HepG2 (cell line): Measurements from ENCODE around the gene GPR62. TPM values are rescaled to one million over a fixed set of nuclear protein-coding genes. Genes with fewer than 3 reads are reported as not detected.
A peak's percentile ranks its signal among the peaks of the same experiment; 100 is the strongest.

Experiments used
- ATAC-seq: fragments of 200-7000 bp; cut with Tn5 transposase; 3 replicates; pipeline ENCODE4 v1.9.1; 2020; ENCODE audit warnings: mild to moderate bottlenecking, moderate library complexity
- BruUV-seq: library from RNA; stranded (reverse); fragments of 400-500 nt; replicated peaks from 2 replicates; lab custom pipeline; 2021; lab: Mats Ljungman, UMichigan
- CTCF ChIA-PET: fragments of 300-600 bp; formaldehyde crosslinking; extraction: SDS; loops from one replicate; lab custom pipeline; 2021; ENCODE audit warnings: low total read pairs, inconsistent platforms, low intra/inter-chr PET ratio; lab: Yijun Ruan, JAX
- POLR2A ChIA-PET: fragments of 350-600 bp; sonication (Branson Sonifier 250); formaldehyde crosslinking; loops from one replicate; lab custom pipeline; 2020; ENCODE audit warnings: antibody characterized with exemption, inconsistent platforms; lab: Yijun Ruan, JAX
- DNase-seq: peaks from one replicate; pipeline ENCODE4 v3.0.0-alpha.2; 2015; ENCODE audit warnings: low spot score
- FAIRE-seq: peaks from 3 replicates; lab custom pipeline; 2011; peaks lifted over from hg19 to GRCh38; lab: Jason Lieb, UNC
- H2AFZ ChIP-seq: one replicate; pipeline ENCODE4 v1.6.1; 2011; ENCODE audit warnings: low read length, inconsistent platforms
- H3K27ac ChIP-seq: fragments of 300-600 bp; 3 replicates; pipeline ENCODE4 v1.8.0; 2011; ENCODE audit warnings: mixed run types, mild to moderate bottlenecking, mixed read lengths, low read length, inconsistent platforms; ENCODE audit not compliant: insufficient read depth; ENCODE audit errors: extremely low read length
- H3K27me3 ChIP-seq, 2 experiments: fragments of 200-600 bp in 1 of 2; 2 replicates in 1 of 2; 3 replicates in 1 of 2; pipeline versions ENCODE4 v1.6.0 to v1.8.0; 2011; ENCODE audit warnings: low read length in 2 of 2, mild to moderate bottlenecking in 2 of 2, moderate library complexity in 2 of 2, inconsistent platforms in 1 of 2; ENCODE audit not compliant: insufficient read depth in 2 of 2, control insufficient read depth in 1 of 2
- H3K36me3 ChIP-seq, 2 experiments: fragments of 200-600 bp in 1 of 2; replicated peaks in 1 of 2; 2 replicates in 1 of 2; 3 replicates in 1 of 2; pipeline versions ENCODE4 v1.5.1 to v1.8.0; 2011; ENCODE audit warnings: low read length in 2 of 2, inconsistent platforms in 1 of 2; ENCODE audit not compliant: insufficient read depth in 2 of 2, control insufficient read depth in 1 of 2
- H3K4me1 ChIP-seq: 2 replicates; pipeline ENCODE4 v1.5.1; 2012; ENCODE audit warnings: low read length, inconsistent platforms; ENCODE audit not compliant: insufficient read depth
- H3K4me2 ChIP-seq: 2 replicates; pipeline ENCODE4 v1.6.0; 2011; ENCODE audit warnings: low read depth, low read length, inconsistent platforms
- H3K4me3 ChIP-seq, 3 experiments: fragments of 200-600 bp in 1 of 3; sonication (generic), shearing (Covaris generic) in 1 of 3; replicated peaks in 1 of 3; 2 replicates each; pipeline ENCODE4 v1.5.1; 2011 to 2016; ENCODE audit warnings: low read length in 3 of 3, inconsistent platforms in 2 of 3, low read depth in 2 of 3, mild to moderate bottlenecking in 2 of 3, control low read depth in 1 of 3, mixed read lengths in 1 of 3; ENCODE audit not compliant: insufficient read depth in 1 of 3
- H3K79me2 ChIP-seq: one replicate; pipeline ENCODE4 v1.6.1; 2011; ENCODE audit warnings: low read length, inconsistent platforms; ENCODE audit not compliant: insufficient read depth
- H3K9ac ChIP-seq: 2 replicates; pipeline ENCODE4 v1.6.0; 2011; ENCODE audit warnings: mild to moderate bottlenecking, low read depth, low read length, inconsistent platforms; ENCODE audit not compliant: insufficient read depth
- H3K9me3 ChIP-seq: 2 replicates; pipeline ENCODE4 v1.5.1; 2012; ENCODE audit warnings: mild to moderate bottlenecking, low read length
- H4K20me1 ChIP-seq: 2 replicates; pipeline ENCODE4 v1.6.0; 2011; ENCODE audit warnings: inconsistent platforms, mild to moderate bottlenecking, low read length, moderate library complexity; ENCODE audit not compliant: insufficient read depth
- AGO2 ChIP-seq: fragments of 200-400 bp; formaldehyde crosslinking; optimal IDR thresholded peaks from 2 replicates; pipeline ENCODE3; 2017; ENCODE audit warnings: mild to moderate bottlenecking, low read depth, low read length, moderate library complexity
- CTCF ChIP-seq: sonication (generic); formaldehyde crosslinking; IDR thresholded peaks from 2 replicates; pipeline ENCODE4 v1.5.0; 2020; ENCODE audit warnings: mild to moderate bottlenecking, missing genetic modification reagents, moderate library complexity
- RFX1 ChIP-seq: fragments of 450-650 bp; IDR thresholded peaks from 2 replicates; pipeline ENCODE4 v1.6.1; 2017
- TOPORS ChIP-seq: sonication (generic); formaldehyde crosslinking; IDR thresholded peaks from 2 replicates; pipeline ENCODE4 v1.8.0; 2023; ENCODE audit warnings: mild to moderate bottlenecking, missing genetic modification reagents
- ZNF33A ChIP-seq: sonication (generic); formaldehyde crosslinking; IDR thresholded peaks from 2 replicates; pipeline ENCODE4 v1.5.1; 2020; ENCODE audit warnings: missing genetic modification reagents, mild to moderate bottlenecking, moderate library complexity, borderline replicate concordance
- WGBS: methylation state at CpG from one replicate; pipeline ENCODE4 v1.1.6; 2017; ENCODE audit warnings: low lambda C conversion rate; 5-methylcytosine and 5-hydroxymethylcytosine counted together
- in situ Hi-C: cut with HindIII; loops from 2 replicates; pipeline ENCODE4 v1.10.0; 2017; ENCODE audit warnings: low pct_unique_long_range_greater_than_20kb; ENCODE audit not compliant: extremely low pct_ligation_motif_present
- intact Hi-C: fragments of 100-400 bp; cut with micrococcal nuclease; formaldehyde crosslinking; loops from one replicate; pipeline ENCODE4 v1.10.0; 2022; ENCODE audit not compliant: unreplicated experiment
- polyA plus RNA-seq, 8 experiments: library from polyadenylated mRNA; depleted of rRNA in 3 of 8; stranded (reverse) in 7 of 8; unstranded in 1 of 8; fragments of >200 nt; fragmentation: Illumina TruSeq in 4 of 8; extraction: Trizol in 4 of 8; gene quantifications; 2 replicates each; pipeline versions ENCODE4 v1.2.1 to v1.2.3, GENCODE V29; 2011 to 2016; ENCODE audit warnings: low read depth in 4 of 8, missing spikeins in 1 of 8, mixed read lengths in 1 of 8; ENCODE audit not compliant: insufficient read depth in 1 of 8
- total RNA-seq, 5 experiments: library from RNA; depleted of rRNA; stranded (reverse); fragments of >200 nt; fragmentation: Illumina TruSeq; extraction: Trizol; gene quantifications; 2 replicates each; pipeline ENCODE4 v1.2.3, GENCODE V29; 2016; ENCODE audit warnings: low read depth in 1 of 5
- TF ChIP-seq, protein P1 (sequence below): sonication (generic); formaldehyde crosslinking; IDR thresholded peaks from 2 replicates; pipeline ENCODE4 v1.5.1; 2020; ENCODE audit warnings: mild to moderate bottlenecking, missing genetic modification reagents, moderate library complexity

Gene GPR62
- total and polyA plus RNA-seq, 2 of the 13 experiments (the other 11 are each of a cell fraction or from before 2014, with no cell fraction given) = not detected

DNA sequence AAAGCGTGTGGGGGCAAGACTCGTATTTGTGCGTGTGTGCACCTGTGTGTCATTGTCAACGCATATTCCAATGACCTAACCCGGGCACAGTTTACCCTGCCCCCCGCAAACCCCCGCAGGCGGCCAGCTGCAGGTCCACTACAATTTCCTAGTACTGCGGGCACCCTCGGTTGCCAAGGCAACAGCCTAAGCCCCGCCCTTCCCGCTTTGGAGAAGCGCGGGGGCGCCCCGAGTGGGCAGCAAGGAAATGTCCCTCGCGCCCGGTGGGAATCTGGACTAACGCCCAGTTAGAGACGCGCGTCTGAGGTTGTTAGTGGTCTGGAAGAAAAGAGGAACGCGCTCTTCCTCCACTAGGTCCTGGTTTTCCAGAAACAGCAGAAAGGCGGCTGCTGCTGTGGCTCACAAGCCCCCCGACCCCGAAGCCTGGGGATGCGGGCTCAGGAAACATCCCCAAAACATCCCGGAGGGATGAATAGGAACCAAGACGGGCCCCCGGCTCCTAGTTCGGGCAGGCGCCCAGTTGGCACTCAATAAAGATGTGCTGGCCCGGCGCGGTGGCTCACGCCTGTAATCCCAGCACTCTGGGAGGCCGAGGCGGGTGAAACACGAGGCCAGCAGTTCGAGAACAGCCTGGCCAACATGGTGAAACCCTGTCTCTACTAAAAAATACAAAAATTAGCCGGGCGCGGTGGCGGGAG, 20.8 kb downstream of the GPR62 start (continued):
- TF ChIP-seq CTCF (peak; percentile 33), TOPORS (CRISPR knock-in tag) (no peak), RFX1 (peak; percentile 70)
- TF ChIP-seq, all 625 proteins: peak for 16

- POLR2A ChIA-PET = interaction anchor here (1.4 to 1.6 kb wide), 2 partner anchors 35 to 69 kb away, joined by 3 to 4 read pairs; partner anchors contain the start of gene PARP3
- H2AFZ ChIP-seq = no peak overlapping the region
Observed at GRCh38 chr3:51977446-51978142, 22.4 kb downstream of the GPR62 start.

More at GRCh38 chr3:51977446-51978142, 22.4 kb downstream of the GPR62 start:
- Histone ChIP-seq H3K9ac (no peak overlapping the region), H3K4me3 (no peak overlapping the region), H3K4me2 (no peak overlapping the region), H3K9me3 (no peaks in the 10 kb centered on the region), H3K27ac (no peak overlapping the region), H3K4me1 (peaks cover 37% of the 10 kb centered on the region), H4K20me1 (no peaks in the 10 kb centered on the region), H3K36me3 (no peaks in the 10 kb centered on the region; a peak in 1 of 5 replicates), H3K79me2 (peaks cover 10% of the 10 kb centered on the region), H3K27me3 (no peaks in the 10 kb centered on the region; a peak in 1 of 5 replicates)
- FAIRE-seq = no peak
- no peak for ATAC-seq
- intact Hi-C loops (no loop called here), in situ Hi-C loops (no loop called here)
- TF ChIP-seq AGO2 (peak; percentile 11), ZNF33A (no peak)
- TF ChIP-seq, protein P1, sequence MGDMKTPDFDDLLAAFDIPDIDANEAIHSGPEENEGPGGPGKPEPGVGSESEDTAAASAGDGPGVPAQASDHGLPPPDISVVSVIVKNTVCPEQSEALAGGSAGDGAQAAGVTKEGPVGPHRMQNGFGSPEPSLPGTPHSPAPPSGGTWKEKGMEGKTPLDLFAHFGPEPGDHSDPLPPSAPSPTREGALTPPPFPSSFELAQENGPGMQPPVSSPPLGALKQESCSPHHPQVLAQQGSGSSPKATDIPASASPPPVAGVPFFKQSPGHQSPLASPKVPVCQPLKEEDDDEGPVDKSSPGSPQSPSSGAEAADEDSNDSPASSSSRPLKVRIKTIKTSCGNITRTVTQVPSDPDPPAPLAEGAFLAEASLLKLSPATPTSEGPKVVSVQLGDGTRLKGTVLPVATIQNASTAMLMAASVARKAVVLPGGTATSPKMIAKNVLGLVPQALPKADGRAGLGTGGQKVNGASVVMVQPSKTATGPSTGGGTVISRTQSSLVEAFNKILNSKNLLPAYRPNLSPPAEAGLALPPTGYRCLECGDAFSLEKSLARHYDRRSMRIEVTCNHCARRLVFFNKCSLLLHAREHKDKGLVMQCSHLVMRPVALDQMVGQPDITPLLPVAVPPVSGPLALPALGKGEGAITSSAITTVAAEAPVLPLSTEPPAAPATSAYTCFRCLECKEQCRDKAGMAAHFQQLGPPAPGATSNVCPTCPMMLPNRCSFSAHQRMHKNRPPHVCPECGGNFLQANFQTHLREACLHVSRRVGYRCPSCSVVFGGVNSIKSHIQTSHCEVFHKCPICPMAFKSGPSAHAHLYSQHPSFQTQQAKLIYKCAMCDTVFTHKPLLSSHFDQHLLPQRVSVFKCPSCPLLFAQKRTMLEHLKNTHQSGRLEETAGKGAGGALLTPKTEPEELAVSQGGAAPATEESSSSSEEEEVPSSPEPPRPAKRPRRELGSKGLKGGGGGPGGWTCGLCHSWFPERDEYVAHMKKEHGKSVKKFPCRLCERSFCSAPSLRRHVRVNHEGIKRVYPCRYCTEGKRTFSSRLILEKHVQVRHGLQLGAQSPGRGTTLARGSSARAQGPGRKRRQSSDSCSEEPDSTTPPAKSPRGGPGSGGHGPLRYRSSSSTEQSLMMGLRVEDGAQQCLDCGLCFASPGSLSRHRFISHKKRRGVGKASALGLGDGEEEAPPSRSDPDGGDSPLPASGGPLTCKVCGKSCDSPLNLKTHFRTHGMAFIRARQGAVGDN (CRISPR knock-in tag) = 0 out of 2 replicates have a peak, but pooled peaks have one; percentile 13
- CTCF ChIA-PET = no interaction called here
- no TSS peak for BruUV-seq
- WGBS = 92% methylated on average over 7 of the region's 9 CpGs
- DNase-seq = no peak
